ENCODE data around the gene STK17B.

The STK17B gene

GRCh38 chr2:196119926-196120325 lies 51.5 kb downstream of the STK17B start:
- no peak overlapping the region for H3K14ac ChIP-seq (ENCODE audit: low read length in 2 of 2)
- no peak overlapping the region for H3K4me2 ChIP-seq (ENCODE audit: low read length, poor library complexity, severe bottlenecking)
- no peak overlapping the region for H2AK5ac ChIP-seq (ENCODE audit: low read length, severe bottlenecking)
- H3K79me1 ChIP-seq (replicated peaks; ENCODE audit: low read length, poor library complexity, severe bottlenecking): no peaks in the 10 kb centered on the region
- no peak for DNase-seq
- H4K8ac ChIP-seq (ENCODE audit: low read length): no peak overlapping the region
- H3K18ac ChIP-seq (ENCODE audit: low read depth in 1 of 2, low read length in 2 of 2): no peak overlapping the region
- H3K4me1 ChIP-seq (ENCODE audit: control insufficient read depth, insufficient read depth, low read depth, low read length): peaks cover 4% of the 10 kb centered on the region
- H4K91ac ChIP-seq (ENCODE audit: low read length): no peak overlapping the region
- no peak overlapping the region for H3K4me3 ChIP-seq (ENCODE audit: insufficient read depth in 1 of 2, low read depth in 1 of 2, low read length in 2 of 2)
- H3K4ac ChIP-seq (ENCODE audit: low read depth in 1 of 2, low read length in 2 of 2): no peak overlapping the region
- no peak overlapping the region for H2BK120ac ChIP-seq (ENCODE audit: low read depth, low read length)
- no peak overlapping the region for H3K23ac ChIP-seq (ENCODE audit: low read length in 2 of 2)
- H3K9me3 ChIP-seq (ENCODE audit: control insufficient read depth, low read length): no peaks in the 10 kb centered on the region
- no peak overlapping the region for H3K9ac ChIP-seq (ENCODE audit: low read length)
- H3K27me3 ChIP-seq (ENCODE audit: control insufficient read depth in 1 of 2, insufficient read depth in 1 of 2, low read length in 2 of 2): no peaks in the 10 kb centered on the region
- no peak overlapping the region for H3K27ac ChIP-seq (ENCODE audit: low read length, poor library complexity, severe bottlenecking)
- H2AFZ ChIP-seq (ENCODE audit: low read depth, low read length): no peak overlapping the region
- no peak overlapping the region for H2BK5ac ChIP-seq (ENCODE audit: low read depth, low read length, poor library complexity, severe bottlenecking)
- 89% methylated on average over 2 of the region's 3 CpGs for WGBS
- no peak overlapping the region for H2BK15ac ChIP-seq (ENCODE audit: low read depth, poor library complexity, severe bottlenecking)
- H2BK12ac ChIP-seq (ENCODE audit: low read length in 2 of 2): no peak overlapping the region
- H3K36me3 ChIP-seq (ENCODE audit: control insufficient read depth in 1 of 2, insufficient read depth in 2 of 2, low read depth in 1 of 2, low read length in 2 of 2): no peaks in the 10 kb centered on the region

- Histone ChIP-seq H3K14ac (ENCODE audit: low read length in 2 of 2) (no peak overlapping the region), H4K91ac (ENCODE audit: low read length) (no peak overlapping the region), H2BK12ac (ENCODE audit: low read length in 2 of 2) (no peak overlapping the region), H3K79me1 (replicated peaks; ENCODE audit: low read length, poor library complexity, severe bottlenecking) (no peaks in the 10 kb centered on the region), H3K18ac (ENCODE audit: low read depth in 1 of 2, low read length in 2 of 2) (no peak overlapping the region), H2BK5ac (ENCODE audit: low read depth, low read length, poor library complexity, severe bottlenecking) (no peak overlapping the region), H2BK120ac (ENCODE audit: low read depth, low read length) (no peak overlapping the region), H3K9ac (ENCODE audit: low read length) (no peak overlapping the region), H3K27me3 (ENCODE audit: control insufficient read depth in 1 of 2, insufficient read depth in 1 of 2, low read length in 2 of 2) (no peaks in the 10 kb centered on the region), H3K4me3 (ENCODE audit: insufficient read depth in 1 of 2, low read depth in 1 of 2, low read length in 2 of 2) (no peak overlapping the region), H2AFZ (ENCODE audit: low read depth, low read length) (no peak overlapping the region), H3K27ac (ENCODE audit: low read length, poor library complexity, severe bottlenecking) (no peak overlapping the region), H3K4me1 (ENCODE audit: control insufficient read depth, insufficient read depth, low read depth, low read length) (no peaks in the 10 kb centered on the region), H2BK15ac (ENCODE audit: low read depth, poor library complexity, severe bottlenecking) (no peak overlapping the region), H2AK5ac (ENCODE audit: low read length, severe bottlenecking) (no peak overlapping the region), H3K9me3 (ENCODE audit: control insufficient read depth, low read length) (no peaks in the 10 kb centered on the region), H3K36me3 (ENCODE audit: control insufficient read depth in 1 of 2, insufficient read depth in 2 of 2, low read depth in 1 of 2, low read length in 2 of 2) (no peaks in the 10 kb centered on the region), H3K4me2 (ENCODE audit: low read length, poor library complexity, severe bottlenecking) (no peak overlapping the region), H3K23ac (ENCODE audit: low read length in 2 of 2) (no peak overlapping the region), H3K4ac (ENCODE audit: low read depth in 1 of 2, low read length in 2 of 2) (no peak overlapping the region), H4K8ac (ENCODE audit: low read length) (no peak overlapping the region)
- WGBS: 97% methylated on average over 3 of the region's 4 CpGs
- DNase-seq: no peak
Measured at GRCh38 chr2:196117214-196117705, 54.1 kb downstream of the STK17B start.

DNA sequence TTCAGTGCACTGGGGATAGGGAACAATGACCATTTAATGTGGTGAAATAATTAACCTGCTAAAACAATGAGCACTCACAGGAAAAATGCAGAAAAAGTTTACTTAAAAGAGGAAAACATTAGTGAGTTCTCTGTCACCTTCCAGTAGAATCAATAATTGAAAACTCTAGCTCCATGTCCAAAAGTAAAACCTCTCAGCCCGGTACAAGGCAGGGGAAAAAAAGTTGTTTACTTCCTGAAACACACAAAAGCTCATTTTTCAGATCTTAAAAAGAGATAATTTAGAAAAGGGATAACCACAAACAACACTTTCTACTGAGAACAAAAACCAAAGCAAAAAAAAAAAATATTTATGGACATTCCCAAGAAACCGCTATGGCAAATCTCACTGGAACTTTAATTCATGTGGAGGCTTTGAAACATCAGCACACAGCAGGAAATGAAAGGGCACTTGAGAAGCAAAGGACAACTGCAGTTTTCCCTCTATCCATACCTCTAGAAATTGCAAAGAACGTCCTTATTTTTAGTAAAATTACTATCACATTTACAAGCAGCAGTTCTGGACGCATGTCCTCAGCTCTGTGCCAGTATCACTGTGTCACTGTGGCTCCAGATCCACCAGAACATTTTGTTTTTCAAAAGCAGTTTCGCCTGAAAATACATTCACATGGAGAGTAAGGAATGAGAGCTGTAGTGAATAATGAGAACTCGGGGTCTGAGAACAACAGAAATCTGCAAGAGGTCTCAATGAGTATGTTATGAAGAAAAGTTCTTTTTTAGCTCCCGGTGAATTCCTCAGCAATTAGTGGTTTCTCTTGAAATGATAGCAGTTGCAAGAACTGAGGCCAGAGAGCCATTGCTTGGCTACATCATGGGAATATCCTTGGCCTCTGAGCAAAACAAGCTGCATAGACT lies 58.1 kb downstream of the STK17B start:
- Histone ChIP-seq H3K23ac (ENCODE audit: low read length in 2 of 2) (no peak overlapping the region), H3K18ac (ENCODE audit: low read depth in 1 of 2, low read length in 2 of 2) (peak overlapping the region in 1 of 2 experiments; percentile 79), H2BK15ac (ENCODE audit: low read depth, poor library complexity, severe bottlenecking) (no peak overlapping the region), H3K9me3 (ENCODE audit: control insufficient read depth, low read length) (no peaks in the 10 kb centered on the region), H3K4me3 (ENCODE audit: insufficient read depth in 1 of 2, low read depth in 1 of 2, low read length in 2 of 2) (peak overlapping the region in 1 of 2 experiments; percentile 46), H3K27me3 (ENCODE audit: control insufficient read depth in 1 of 2, insufficient read depth in 1 of 2, low read length in 2 of 2) (no peaks in the 10 kb centered on the region), H2BK12ac (ENCODE audit: low read length in 2 of 2) (peak overlapping the region in 1 of 2 experiments; percentile 93), H2AFZ (ENCODE audit: low read depth, low read length) (no peak overlapping the region), H3K79me1 (replicated peaks; ENCODE audit: low read length, poor library complexity, severe bottlenecking) (no peaks in the 10 kb centered on the region), H3K9ac (ENCODE audit: low read length) (peak overlapping the region; percentile 77), H3K4me1 (ENCODE audit: control insufficient read depth, insufficient read depth, low read depth, low read length) (no peaks in the 10 kb centered on the region), H2BK5ac (ENCODE audit: low read depth, low read length, poor library complexity, severe bottlenecking) (peak overlapping the region; percentile 93), H4K8ac (ENCODE audit: low read length) (no peak overlapping the region), H2BK120ac (ENCODE audit: low read depth, low read length) (peak overlapping the region; percentile 73), H3K4me2 (ENCODE audit: low read length, poor library complexity, severe bottlenecking) (peak overlapping the region; percentile 57), H4K91ac (ENCODE audit: low read length) (no peak overlapping the region), H3K27ac (ENCODE audit: low read length, poor library complexity, severe bottlenecking) (peak overlapping the region; percentile 78), H3K4ac (ENCODE audit: low read depth in 1 of 2, low read length in 2 of 2) (no peak overlapping the region), H3K36me3 (ENCODE audit: control insufficient read depth in 1 of 2, insufficient read depth in 2 of 2, low read depth in 1 of 2, low read length in 2 of 2) (no peaks in the 10 kb centered on the region), H3K14ac (ENCODE audit: low read length in 2 of 2) (no peak overlapping the region), H2AK5ac (ENCODE audit: low read length, severe bottlenecking) (no peak overlapping the region)
- WGBS: 13% methylated on average over 7 of the region's 7 CpGs
- DNase-seq: peak; percentile 75

DNA sequence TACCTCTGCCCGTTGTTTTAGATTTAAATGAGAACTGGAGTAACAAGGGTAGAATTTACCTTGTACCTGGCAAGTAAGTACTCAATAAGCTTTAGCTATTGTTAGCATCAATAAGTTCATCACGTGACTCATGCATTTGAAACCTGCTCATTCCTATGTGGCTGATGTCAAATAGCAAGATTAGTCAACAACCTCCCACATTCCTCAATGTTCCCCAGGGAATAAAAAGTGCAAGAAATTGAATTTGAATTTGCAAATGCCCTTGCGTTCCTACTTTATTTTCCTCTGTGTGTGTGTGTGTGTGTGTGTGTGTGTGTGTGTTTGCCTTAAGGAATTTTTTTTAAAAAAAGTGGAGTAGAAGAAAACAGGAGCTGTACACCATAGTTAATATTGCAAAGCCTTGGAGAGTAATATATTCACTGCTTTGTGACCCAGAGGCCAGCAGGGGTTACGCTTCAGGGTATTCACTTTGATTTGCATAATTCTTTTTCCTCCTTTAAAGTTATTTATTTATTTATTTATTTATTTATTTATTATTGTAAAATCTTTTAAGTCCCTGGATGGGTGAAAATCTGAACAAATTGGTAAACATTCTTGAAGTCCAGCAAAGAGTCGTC lies 58.9 kb downstream of the STK17B start:
- H4K8ac ChIP-seq (ENCODE audit: low read length): no peak overlapping the region
- H3K9ac ChIP-seq (ENCODE audit: low read length): peak overlapping the region; percentile 77
- no peak overlapping the region for H4K91ac ChIP-seq (ENCODE audit: low read length)
- no peak overlapping the region for H3K4ac ChIP-seq (ENCODE audit: low read depth in 1 of 2, low read length in 2 of 2)
- no peaks in the 10 kb centered on the region for H3K36me3 ChIP-seq (ENCODE audit: control insufficient read depth in 1 of 2, insufficient read depth in 2 of 2, low read depth in 1 of 2, low read length in 2 of 2)
- DNase-seq: peak; percentile 56
- no peaks in the 10 kb centered on the region for H3K79me1 ChIP-seq (replicated peaks; ENCODE audit: low read length, poor library complexity, severe bottlenecking)
- no peaks in the 10 kb centered on the region for H3K9me3 ChIP-seq (ENCODE audit: control insufficient read depth, low read length)
- no peak overlapping the region for H3K14ac ChIP-seq (ENCODE audit: low read length in 2 of 2)
- no peaks in the 10 kb centered on the region for H3K4me1 ChIP-seq (ENCODE audit: control insufficient read depth, insufficient read depth, low read depth, low read length)
- H2BK15ac ChIP-seq (ENCODE audit: low read depth, poor library complexity, severe bottlenecking): no peak overlapping the region
- no peak overlapping the region for H3K23ac ChIP-seq (ENCODE audit: low read length in 2 of 2)
- H2AFZ ChIP-seq (ENCODE audit: low read depth, low read length): no peak overlapping the region
- no peak overlapping the region for H3K18ac ChIP-seq (ENCODE audit: low read depth in 1 of 2, low read length in 2 of 2)
- no peak overlapping the region for H3K4me3 ChIP-seq (ENCODE audit: insufficient read depth in 1 of 2, low read depth in 1 of 2, low read length in 2 of 2)
- H2BK120ac ChIP-seq (ENCODE audit: low read depth, low read length): no peak overlapping the region
- H2BK5ac ChIP-seq (ENCODE audit: low read depth, low read length, poor library complexity, severe bottlenecking): no peak overlapping the region
- 26% methylated on average over 3 of the region's 5 CpGs for WGBS
- no peak overlapping the region for H2BK12ac ChIP-seq (ENCODE audit: low read length in 2 of 2)
- H2AK5ac ChIP-seq (ENCODE audit: low read length, severe bottlenecking): no peak overlapping the region
- H3K4me2 ChIP-seq (ENCODE audit: low read length, poor library complexity, severe bottlenecking): no peak overlapping the region
- no peaks in the 10 kb centered on the region for H3K27me3 ChIP-seq (ENCODE audit: control insufficient read depth in 1 of 2, insufficient read depth in 1 of 2, low read length in 2 of 2)
- H3K27ac ChIP-seq (ENCODE audit: low read length, poor library complexity, severe bottlenecking): peak overlapping the region; percentile 78

Data from mesenchymal stem cell (in vitro differentiated cells and primary cell).